SU-DHL-6 (cell line): ENCODE data around the gene KCNH4.

Experiments used
- H2AFZ ChIP-seq: fragments of 200-600 bp; sonication (generic); 2 replicates; pipeline ENCODE4 v1.6.1; 2014; ENCODE audit warnings: low read depth, mild to moderate bottlenecking, moderate library complexity, mixed read lengths, antibody characterized with exemption, low read length; ENCODE audit not compliant: severe bottlenecking
- H3F3A ChIP-seq: fragments of 200-600 bp; shearing (Covaris generic); 2 replicates; pipeline ENCODE4 v1.6.0; 2016; ENCODE audit warnings: antibody characterized with exemption, mild to moderate bottlenecking; ENCODE audit not compliant: insufficient read depth
- H3K27ac ChIP-seq: fragments of 200-600 bp; sonication (generic); 2 replicates; pipeline ENCODE4 v1.5.1; 2016; ENCODE audit warnings: low read depth, mild to moderate bottlenecking, low read length, moderate library complexity, mixed read lengths
- H3K27me3 ChIP-seq: fragments of 200-600 bp; sonication (generic), shearing (Covaris generic); 2 replicates; pipeline ENCODE4 v1.6.0; 2014; ENCODE audit warnings: mild to moderate bottlenecking, low read length
- H3K36me3 ChIP-seq: fragments of 200-600 bp; sonication (generic); 2 replicates; pipeline ENCODE4 v1.6.1; 2014; ENCODE audit warnings: mild to moderate bottlenecking, low read length, mixed read lengths
- H3K4me2 ChIP-seq: fragments of 300-600, 200-600 bp; shearing (Covaris generic), sonication (generic); 2 replicates; pipeline ENCODE4 v1.6.0; 2014; ENCODE audit warnings: low read length, low read depth, mild to moderate bottlenecking; ENCODE audit not compliant: poor library complexity, severe bottlenecking
- H3K4me3 ChIP-seq: fragments of 200-600 bp; sonication (generic); 2 replicates; pipeline ENCODE4 v1.5.1; 2014; ENCODE audit warnings: antibody characterized with exemption, low read length, mild to moderate bottlenecking, mixed read lengths; ENCODE audit not compliant: insufficient read depth, poor library complexity, severe bottlenecking
- H3K79me2 ChIP-seq: fragments of 200-600 bp; sonication (generic); 2 replicates; pipeline ENCODE4 v1.6.1; 2014; ENCODE audit warnings: mild to moderate bottlenecking, low read length, moderate library complexity; ENCODE audit not compliant: insufficient read depth
- H3K9ac ChIP-seq: fragments of 200-600 bp; sonication (generic); 2 replicates; pipeline ENCODE4 v1.7.0; 2014; ENCODE audit warnings: mild to moderate bottlenecking, low read length
- H3K9me2 ChIP-seq: fragments of 200-600 bp; sonication (generic); replicated peaks from 2 replicates; pipeline ENCODE4 v1.6.1; 2014; ENCODE audit warnings: low read length; ENCODE audit not compliant: insufficient read depth
- H3K9me3 ChIP-seq: fragments of 200-600 bp; sonication (generic); 2 replicates; pipeline ENCODE4 v1.6.1; 2014; ENCODE audit warnings: low read length, mixed read lengths; ENCODE audit not compliant: insufficient read depth
- H4K20me1 ChIP-seq: fragments of 200-600 bp; sonication (generic); 2 replicates; pipeline ENCODE4 v1.6.1; 2014; ENCODE audit warnings: low read depth, mild to moderate bottlenecking, antibody characterized with exemption, low read length, moderate library complexity, mixed read lengths
- CTCF ChIP-seq: fragments of 200-600 bp; sonication (generic); IDR thresholded peaks from one replicate; pipeline ENCODE4 v1.5.1; 2017; ENCODE audit warnings: antibody characterized with exemption, mild to moderate bottlenecking, low read length, moderate library complexity; ENCODE audit not compliant: insufficient read depth, poor library complexity, severe bottlenecking
- EZH2phosphoT487 ChIP-seq: fragments of 200-600 bp; sonication (generic), shearing (Covaris generic); conservative IDR thresholded peaks from 2 replicates; pipeline ENCODE4 v1.6.1; 2018; ENCODE audit warnings: mild to moderate bottlenecking, antibody characterized with exemption, low read length, moderate library complexity, mixed read lengths

KCNH4 gene

GRCh38 chr17:42174126-42174783, 6.7 kb downstream of the KCNH4 start:
- Histone ChIP-seq H3K27me3 (no peaks in the 10 kb centered on the region), H3K9me3 (no peaks in the 10 kb centered on the region), H3F3A (peaks cover 4% of the 10 kb centered on the region), H3K4me2 (no peak overlapping the region), H3K27ac (no peak overlapping the region), H3K36me3 (no peaks in the 10 kb centered on the region), H3K9ac (no peak overlapping the region), H2AFZ (no peak overlapping the region), H3K4me3 (no peak overlapping the region), H3K9me2 (no peaks in the 10 kb centered on the region), H4K20me1 (no peaks in the 10 kb centered on the region), H3K79me2 (no peaks in the 10 kb centered on the region)
- TF ChIP-seq EZH2phosphoT487 (no peak), CTCF (no peak)

GRCh38 chr17:42171831-42172230, 9.1 kb downstream of the KCNH4 start:
- H3K27me3 ChIP-seq: no peaks in the 10 kb centered on the region
- no peaks in the 10 kb centered on the region for H3K9me3 ChIP-seq
- H3K9ac ChIP-seq: no peak overlapping the region
- H3F3A ChIP-seq: no peaks in the 10 kb centered on the region
- no peaks in the 10 kb centered on the region for H3K36me3 ChIP-seq
- H3K4me3 ChIP-seq: no peak overlapping the region
- H3K79me2 ChIP-seq: no peaks in the 10 kb centered on the region
- H4K20me1 ChIP-seq: no peaks in the 10 kb centered on the region
- no peak overlapping the region for H3K27ac ChIP-seq
- TF ChIP-seq CTCF: no peak
- no peak for TF ChIP-seq EZH2phosphoT487
- no peak overlapping the region for H2AFZ ChIP-seq
- H3K9me2 ChIP-seq: no peaks in the 10 kb centered on the region
- no peak overlapping the region for H3K4me2 ChIP-seq

GRCh38 chr17:42169351-42169750, 11.6 kb downstream of the KCNH4 start:
- no peak overlapping the region for H2AFZ ChIP-seq
- TF ChIP-seq EZH2phosphoT487: no peak
- no peak for TF ChIP-seq CTCF
- no peak overlapping the region for H3K4me2 ChIP-seq
- H3K79me2 ChIP-seq: no peaks in the 10 kb centered on the region
- H3K27ac ChIP-seq: no peak overlapping the region
- no peaks in the 10 kb centered on the region for H3K27me3 ChIP-seq
- H3K9me3 ChIP-seq: no peaks in the 10 kb centered on the region
- H3K4me3 ChIP-seq: no peak overlapping the region
- no peaks in the 10 kb centered on the region for H3K36me3 ChIP-seq
- no peaks in the 10 kb centered on the region for H3K9me2 ChIP-seq
- H3F3A ChIP-seq: no peaks in the 10 kb centered on the region
- H3K9ac ChIP-seq: no peak overlapping the region
- no peaks in the 10 kb centered on the region for H4K20me1 ChIP-seq

GRCh38 chr17:42167807-42168206, 13.1 kb downstream of the KCNH4 start:
- H3K27me3 ChIP-seq: no peaks in the 10 kb centered on the region
- no peak overlapping the region for H2AFZ ChIP-seq
- TF ChIP-seq CTCF (no peak), EZH2phosphoT487 (no peak)
- H3K9me2 ChIP-seq: no peaks in the 10 kb centered on the region
- H3K9ac ChIP-seq: no peak overlapping the region
- H3K4me3 ChIP-seq: no peak overlapping the region
- H3K27ac ChIP-seq: no peak overlapping the region
- H3K79me2 ChIP-seq: no peaks in the 10 kb centered on the region
- H4K20me1 ChIP-seq: no peaks in the 10 kb centered on the region
- H3K9me3 ChIP-seq: no peaks in the 10 kb centered on the region
- H3K4me2 ChIP-seq: no peak overlapping the region
- H3F3A ChIP-seq: no peaks in the 10 kb centered on the region
- no peaks in the 10 kb centered on the region for H3K36me3 ChIP-seq
